Keratinocyte (primary cell): ENCODE measurements around the gene VN1R2. TPM values are rescaled to one million over a fixed set of nuclear protein-coding genes. Genes with fewer than 3 reads are reported as not detected.

Experiments used
- DNase-seq: peaks from one replicate; pipeline ENCODE4 v3.0.0-alpha.2; 2011; ENCODE audit warnings: low read depth, missing footprints, low spot score
- FAIRE-seq: peaks from 2 replicates; lab custom pipeline; 2011; peaks lifted over from hg19 to GRCh38; lab: Jason Lieb, UNC
- H2AFZ ChIP-seq: 2 replicates; pipeline ENCODE4 v1.6.0; 2012; ENCODE audit warnings: low read length, control low read depth, inconsistent platforms; ENCODE audit not compliant: control insufficient read depth
- H3K27ac ChIP-seq: 2 replicates; pipeline ENCODE4 v1.5.1; 2011; ENCODE audit warnings: low read length; ENCODE audit not compliant: control insufficient read depth, insufficient read depth
- H3K27me3 ChIP-seq: 3 replicates; pipeline ENCODE4 v1.6.0; 2011; ENCODE audit warnings: low read length; ENCODE audit not compliant: control insufficient read depth, insufficient read depth; ENCODE audit errors: extremely low read depth
- H3K36me3 ChIP-seq, 2 experiments: 2 replicates in 1 of 2; 3 replicates in 1 of 2; pipeline ENCODE4 v1.5.1; 2011; ENCODE audit warnings: low read length in 2 of 2, mild to moderate bottlenecking in 1 of 2; ENCODE audit not compliant: control insufficient read depth in 2 of 2, insufficient read depth in 2 of 2; ENCODE audit errors: extremely low read depth in 1 of 2
- H3K4me1 ChIP-seq: 3 replicates; pipeline ENCODE4 v1.5.1; 2011; ENCODE audit warnings: low read length; ENCODE audit not compliant: control insufficient read depth, insufficient read depth; ENCODE audit errors: extremely low read depth
- H3K4me2 ChIP-seq: 3 replicates; pipeline ENCODE4 v1.6.0; 2011; ENCODE audit warnings: low read depth, low read length; ENCODE audit not compliant: control insufficient read depth, insufficient read depth; ENCODE audit errors: extremely low read depth
- H3K4me3 ChIP-seq, 3 experiments: fragments of 200-600 bp in 1 of 3; sonication (generic) in 1 of 3; 2 replicates in 2 of 3; 3 replicates in 1 of 3; pipeline ENCODE4 v1.5.1; 2011 to 2016; ENCODE audit warnings: low read length in 3 of 3, mild to moderate bottlenecking in 3 of 3, control low read depth in 2 of 3, inconsistent platforms in 1 of 3, low read depth in 1 of 3, mixed read lengths in 1 of 3, mixed run types in 1 of 3, moderate library complexity in 1 of 3; ENCODE audit not compliant: control insufficient read depth in 2 of 3, insufficient read depth in 2 of 3; ENCODE audit errors: extremely low read depth in 1 of 3
- H3K79me2 ChIP-seq: 2 replicates; pipeline ENCODE4 v1.6.0; 2012; ENCODE audit warnings: low read length; ENCODE audit not compliant: control insufficient read depth, insufficient read depth
- H3K9ac ChIP-seq: 3 replicates; pipeline ENCODE4 v1.6.0; 2011; ENCODE audit warnings: low read length; ENCODE audit not compliant: control insufficient read depth, insufficient read depth; ENCODE audit errors: extremely low read depth
- H3K9me1 ChIP-seq: 3 replicates; pipeline ENCODE4 v1.6.0; 2011; ENCODE audit warnings: low read length; ENCODE audit not compliant: control insufficient read depth, insufficient read depth; ENCODE audit errors: extremely low read depth
- H3K9me3 ChIP-seq: 2 replicates; pipeline ENCODE4 v1.5.1; 2012; ENCODE audit warnings: low read depth, low read length; ENCODE audit not compliant: control insufficient read depth
- H4K20me1 ChIP-seq: 3 replicates; pipeline ENCODE4 v1.6.0; 2011; ENCODE audit warnings: low read length; ENCODE audit not compliant: control insufficient read depth, insufficient read depth; ENCODE audit errors: extremely low read depth
- EZH2 ChIP-seq: IDR thresholded peaks from one replicate; pipeline ENCODE4 v1.6.1; 2012; ENCODE audit warnings: inconsistent platforms, mild to moderate bottlenecking, low read length, moderate library complexity
- dilution Hi-C: fragments of 300-500 bp; cut with MboI; formaldehyde crosslinking; loops from one replicate; pipeline ENCODE4 v1.7.0; 2020; ENCODE audit warnings: low sequenced_read_pairs; ENCODE audit not compliant: extremely low pct_ligation_motif_present
- polyA plus RNA-seq, 5 experiments: library from polyadenylated mRNA; depleted of rRNA in 3 of 5; stranded (reverse) in 3 of 5; stranded (forward) in 1 of 5; unstranded in 1 of 5; fragments of >200 nt; gene quantifications; 1 replicate in 1 of 5; 2 replicates in 3 of 5; 3 replicates in 1 of 5; pipeline versions ENCODE4 v1.2.1 to v1.2.3, GENCODE V29; 2011 to 2012; ENCODE audit warnings: missing spikeins in 2 of 5, low read depth in 1 of 5, low replicate concordance in 1 of 5
- TF ChIP-seq, protein P1 (sequence below), 3 experiments: IDR thresholded peaks in 1 of 3; conservative IDR thresholded peaks in 1 of 3; optimal IDR thresholded peaks in 1 of 3; 2 replicates in 2 of 3; 3 replicates in 1 of 3; pipeline versions ENCODE3 to v1.5.1; 2011; ENCODE audit warnings: low read length in 3 of 3, mild to moderate bottlenecking in 3 of 3, moderate library complexity in 2 of 3, control low read depth in 1 of 3, inconsistent platforms in 1 of 3; ENCODE audit not compliant: insufficient read depth in 2 of 3; ENCODE audit errors: extremely low read depth in 1 of 3

VN1R2 gene
- polyA plus RNA-seq, 1 donor (not counting 4 experiments of a cell fraction or from before 2014, with no cell fraction given), result not detected

DNA sequence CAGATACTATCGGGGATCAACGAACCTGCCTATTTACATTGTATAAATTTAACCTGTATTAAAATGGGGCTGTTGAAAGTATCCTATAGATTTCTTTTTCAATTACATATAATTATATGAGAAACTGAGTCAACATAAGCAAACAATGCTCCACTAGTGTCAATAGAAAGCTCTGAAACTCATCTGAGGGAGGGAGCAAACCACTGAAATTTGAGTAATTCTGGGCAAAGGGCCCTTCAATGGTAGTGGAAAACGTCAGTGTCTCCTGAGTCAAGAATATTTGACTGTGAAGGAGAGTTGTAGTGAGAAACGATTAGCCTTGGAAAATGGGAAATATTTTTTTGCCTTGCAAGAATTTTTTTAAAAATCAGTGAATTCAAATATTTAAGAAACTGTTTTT, 27.0 kb downstream of the VN1R2 start:
- H3K9me3 ChIP-seq, result no peaks in the 10 kb centered on the region
- H3K36me3 ChIP-seq, result no peaks in the 10 kb centered on the region
- no peaks in the 10 kb centered on the region for H3K9me1 ChIP-seq
- H3K27me3 ChIP-seq, result no peaks in the 10 kb centered on the region
- H3K27ac ChIP-seq, result no peak overlapping the region
- no peak for TF ChIP-seq EZH2
- TF ChIP-seq, protein P1, sequence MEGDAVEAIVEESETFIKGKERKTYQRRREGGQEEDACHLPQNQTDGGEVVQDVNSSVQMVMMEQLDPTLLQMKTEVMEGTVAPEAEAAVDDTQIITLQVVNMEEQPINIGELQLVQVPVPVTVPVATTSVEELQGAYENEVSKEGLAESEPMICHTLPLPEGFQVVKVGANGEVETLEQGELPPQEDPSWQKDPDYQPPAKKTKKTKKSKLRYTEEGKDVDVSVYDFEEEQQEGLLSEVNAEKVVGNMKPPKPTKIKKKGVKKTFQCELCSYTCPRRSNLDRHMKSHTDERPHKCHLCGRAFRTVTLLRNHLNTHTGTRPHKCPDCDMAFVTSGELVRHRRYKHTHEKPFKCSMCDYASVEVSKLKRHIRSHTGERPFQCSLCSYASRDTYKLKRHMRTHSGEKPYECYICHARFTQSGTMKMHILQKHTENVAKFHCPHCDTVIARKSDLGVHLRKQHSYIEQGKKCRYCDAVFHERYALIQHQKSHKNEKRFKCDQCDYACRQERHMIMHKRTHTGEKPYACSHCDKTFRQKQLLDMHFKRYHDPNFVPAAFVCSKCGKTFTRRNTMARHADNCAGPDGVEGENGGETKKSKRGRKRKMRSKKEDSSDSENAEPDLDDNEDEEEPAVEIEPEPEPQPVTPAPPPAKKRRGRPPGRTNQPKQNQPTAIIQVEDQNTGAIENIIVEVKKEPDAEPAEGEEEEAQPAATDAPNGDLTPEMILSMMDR (optimal IDR thresholded peaks at IDR 0.05 in 1 of 3, IDR thresholded peaks at IDR 0.05 in 1 of 3, conservative IDR thresholded peaks at IDR 0.05 in 1 of 3; ENCODE audit: extremely low read depth in 1 of 3, insufficient read depth in 2 of 3, low read length in 3 of 3), result no peak
- H3K9ac ChIP-seq, result no peak overlapping the region
- H3K79me2 ChIP-seq, result no peaks in the 10 kb centered on the region
- DNase-seq (no peak), FAIRE-seq (no peak)
- H3K4me2 ChIP-seq, result no peak overlapping the region
- no peaks in the 10 kb centered on the region for H3K4me1 ChIP-seq
- H2AFZ ChIP-seq, result no peak overlapping the region
- dilution Hi-C loops, result no loop called here
- H3K4me3 ChIP-seq, result no peak overlapping the region
- no peaks in the 10 kb centered on the region for H4K20me1 ChIP-seq

DNA sequence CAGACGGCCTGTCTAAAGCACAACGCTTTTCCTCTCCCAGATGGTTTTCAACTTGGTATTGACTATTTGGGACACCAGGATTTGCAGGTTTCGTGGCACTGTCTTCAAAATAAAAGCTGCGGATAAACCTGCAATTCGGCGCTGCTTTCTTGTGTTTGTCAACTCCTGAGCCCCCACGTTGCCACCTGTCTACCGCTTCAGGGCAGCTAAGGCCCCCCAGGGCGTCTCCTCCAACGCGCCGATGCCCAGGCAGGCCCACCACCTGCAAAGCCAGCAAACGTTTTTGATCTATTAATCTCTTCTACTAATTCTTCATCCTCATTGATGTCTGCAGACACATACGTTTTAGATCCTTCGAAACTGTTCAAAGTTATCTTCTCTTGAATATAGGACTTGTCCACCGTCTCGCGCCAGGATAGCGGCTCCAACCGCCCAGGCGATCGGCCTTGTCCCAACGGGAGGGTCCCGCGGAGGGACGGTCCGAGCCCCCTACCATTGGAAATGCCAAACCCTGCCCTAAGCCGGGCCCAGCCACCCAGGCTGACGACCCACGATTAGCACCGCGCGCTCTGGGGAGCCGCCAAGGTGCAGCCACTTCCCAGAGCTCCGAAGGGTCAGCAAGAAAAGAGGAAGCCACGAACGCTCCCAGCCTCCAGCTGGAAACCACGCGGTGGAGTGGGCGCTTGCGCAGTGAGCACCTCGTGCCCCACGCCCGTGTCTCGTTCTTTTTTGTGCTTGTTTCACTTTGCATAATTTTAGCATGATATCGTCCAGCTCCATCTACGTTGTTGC, 32.9 kb downstream of the VN1R2 start:
- no peak overlapping the region for H3K9ac ChIP-seq
- no peaks in the 10 kb centered on the region for H3K79me2 ChIP-seq
- H4K20me1 ChIP-seq, result no peaks in the 10 kb centered on the region
- H3K4me1 ChIP-seq, result no peaks in the 10 kb centered on the region
- no peak overlapping the region for H3K4me2 ChIP-seq
- TF ChIP-seq, protein P1 (optimal IDR thresholded peaks at IDR 0.05 in 1 of 3, IDR thresholded peaks at IDR 0.05 in 1 of 3, conservative IDR thresholded peaks at IDR 0.05 in 1 of 3; ENCODE audit: extremely low read depth in 1 of 3, insufficient read depth in 2 of 3, low read length in 3 of 3), result no peak
- TF ChIP-seq EZH2, result no peak
- H3K27me3 ChIP-seq, result no peaks in the 10 kb centered on the region
- FAIRE-seq (no peak), DNase-seq (no peak)
- H3K9me3 ChIP-seq, result peaks cover 10% of the 10 kb centered on the region
- dilution Hi-C loops, result no loop called here
- H3K9me1 ChIP-seq, result no peaks in the 10 kb centered on the region
- H3K27ac ChIP-seq, result no peak overlapping the region
- no peak overlapping the region for H3K4me3 ChIP-seq
- H3K36me3 ChIP-seq, result no peaks in the 10 kb centered on the region
- no peak overlapping the region for H2AFZ ChIP-seq
